Activated CD4-positive, alpha-beta T cell treated with anti-CD3 and anti-CD28 coated beads for 36 hours (primary cell): ENCODE results near the gene PRKAR1B. TPM values are rescaled to one million over a fixed set of nuclear protein-coding genes. Genes with fewer than 3 reads are reported as not detected.
"Not testable (repeated sequence)": the region's sequence is repeated elsewhere in the genome, so short reads cannot be mapped to it uniquely, and the experiment has no call there.

Experiments used
- ATAC-seq: fragments of 200-7000 bp; cut with Tn5 transposase; one replicate; pipeline ENCODE4 v1.10.0; 2021; ENCODE audit warnings: mild to moderate bottlenecking, moderate library complexity
- CTCF ChIA-PET: fragments of 350-600 bp; sonication (Branson Sonifier 250); formaldehyde crosslinking; loops from one replicate; lab custom pipeline; 2021; ENCODE audit warnings: antibody characterized with exemption; lab: Charles Lee
- POLR2A ChIA-PET: fragments of 350-600 bp; sonication (Branson Sonifier 250); formaldehyde crosslinking; loops from one replicate; lab custom pipeline; 2021; ENCODE audit warnings: antibody characterized with exemption, inconsistent platforms; lab: Charles Lee
- DNase-seq: peaks from one replicate; pipeline ENCODE4 v3.0.0-alpha.2; 2020
- H3K27ac Mint-ChIP-seq: one replicate; pipeline ENCODE4 v1.8.0; 2021; ENCODE audit warnings: mixed read lengths
- H3K27me3 Mint-ChIP-seq: one replicate; pipeline ENCODE4 v1.8.0; 2021; ENCODE audit warnings: mixed read lengths
- H3K36me3 Mint-ChIP-seq: one replicate; pipeline ENCODE4 v1.8.0; 2021; ENCODE audit warnings: low read depth, mixed read lengths
- H3K4me1 Mint-ChIP-seq: one replicate; pipeline ENCODE4 v1.8.0; 2021; ENCODE audit warnings: mixed read lengths
- H3K4me3 Mint-ChIP-seq: one replicate; pipeline ENCODE4 v1.8.0; 2021; ENCODE audit warnings: mild to moderate bottlenecking, moderate library complexity, mixed read lengths
- H3K9me3 Mint-ChIP-seq: one replicate; pipeline ENCODE4 v1.8.0; 2021; ENCODE audit warnings: low read depth, mixed read lengths
- intact Hi-C, 2 experiments: fragments of 100-400 bp; cut with DNase I in 1 of 2; cut with micrococcal nuclease in 1 of 2; formaldehyde crosslinking; loops; one replicate each; pipeline versions ENCODE4 v1.14.2 to v1.15.1; 2022 to 2024; cut with DNase I, micrococcal nuclease
- total RNA-seq, 2 experiments: library from RNA; stranded (reverse); gene quantifications; one replicate each; pipeline ENCODE4 v1.2.3, GENCODE V29; 2021

Gene PRKAR1B
- total RNA-seq, 2 experiments from 2014 or later = 37.0 to 41.0 TPM

- H3K36me3 Mint-ChIP-seq = peaks cover 32% of the 10 kb centered on the region
- no peak overlapping the region for H3K27ac Mint-ChIP-seq
- H3K4me3 Mint-ChIP-seq = no peak overlapping the region
- ATAC-seq (no peak), DNase-seq (no peak)
- H3K27me3 Mint-ChIP-seq = no peaks in the 10 kb centered on the region
- ChIA-PET CTCF (no interaction called here), POLR2A (no interaction called here)
- intact Hi-C loops = no loop called here
- H3K4me1 Mint-ChIP-seq = no peaks in the 10 kb centered on the region
- H3K9me3 Mint-ChIP-seq = no peaks in the 10 kb centered on the region
Measured at GRCh38 chr7:746155-747061, 19.3 kb upstream of the PRKAR1B start.

GRCh38 chr7:745431-746154 lies 18.5 kb upstream of the PRKAR1B start:
- Mint-ChIP-seq H3K27ac (no peak overlapping the region), H3K36me3 (peaks cover 36% of the 10 kb centered on the region), H3K4me1 (no peaks in the 10 kb centered on the region), H3K27me3 (no peaks in the 10 kb centered on the region), H3K9me3 (no peaks in the 10 kb centered on the region), H3K4me3 (no peak overlapping the region)
- intact Hi-C loops = no loop called here
- ATAC-seq = no peak
- ChIA-PET CTCF (no interaction called here), POLR2A (no interaction called here)
- no peak for DNase-seq

GRCh38 chr7:744854-745430 lies 17.9 kb upstream of the PRKAR1B start:
- ATAC-seq = no peak
- H3K36me3 Mint-ChIP-seq = peaks cover 36% of the 10 kb centered on the region
- no peak overlapping the region for H3K4me3 Mint-ChIP-seq
- POLR2A ChIA-PET = no interaction called here
- H3K27ac Mint-ChIP-seq = no peak overlapping the region
- no peaks in the 10 kb centered on the region for H3K4me1 Mint-ChIP-seq
- CTCF ChIA-PET = no interaction called here
- no peak for DNase-seq
- intact Hi-C loops = no loop called here
- no peaks in the 10 kb centered on the region for H3K27me3 Mint-ChIP-seq
- no peaks in the 10 kb centered on the region for H3K9me3 Mint-ChIP-seq

GRCh38 chr7:744128-744520 lies 17.0 kb upstream of the PRKAR1B start:
- DNase-seq, H3K4me1 Mint-ChIP-seq, CTCF ChIA-PET, H3K27me3 Mint-ChIP-seq, POLR2A ChIA-PET, H3K9me3 Mint-ChIP-seq, H3K4me3 Mint-ChIP-seq, ATAC-seq, intact Hi-C loops, H3K27ac Mint-ChIP-seq: not testable (repeated sequence)
- H3K36me3 Mint-ChIP-seq = peaks cover 36% of the 10 kb centered on the region

- peaks cover 36% of the 10 kb centered on the region for H3K36me3 Mint-ChIP-seq
- DNase-seq, H3K4me1 Mint-ChIP-seq, intact Hi-C loops, ATAC-seq, H3K27me3 Mint-ChIP-seq, H3K9me3 Mint-ChIP-seq, H3K4me3 Mint-ChIP-seq, H3K27ac Mint-ChIP-seq, POLR2A ChIA-PET, CTCF ChIA-PET: not testable (repeated sequence)
Measured at GRCh38 chr7:743341-744127, 16.5 kb upstream of the PRKAR1B start.

GRCh38 chr7:742791-743190 lies 15.7 kb upstream of the PRKAR1B start:
- CTCF ChIA-PET = interaction anchor here (0.7 kb wide), 1 partner anchor 1347 kb away, joined by 3 read pairs; no protein-coding TSS in a partner anchor
- intact Hi-C loops = no loop called here
- Mint-ChIP-seq H3K27ac (no peak overlapping the region), H3K27me3 (no peaks in the 10 kb centered on the region), H3K36me3 (peaks cover 42% of the 10 kb centered on the region), H3K4me3 (no peak overlapping the region), H3K4me1 (no peaks in the 10 kb centered on the region), H3K9me3 (no peaks in the 10 kb centered on the region)
- ATAC-seq = no peak
- no peak for DNase-seq
- POLR2A ChIA-PET = no interaction called here

GRCh38 chr7:741850-742249 lies 14.8 kb upstream of the PRKAR1B start:
- H3K36me3 Mint-ChIP-seq = peaks cover 48% of the 10 kb centered on the region
- ATAC-seq (no peak), DNase-seq (no peak)
- no peak overlapping the region for H3K4me3 Mint-ChIP-seq
- POLR2A ChIA-PET = no interaction called here
- no peaks in the 10 kb centered on the region for H3K9me3 Mint-ChIP-seq
- no peaks in the 10 kb centered on the region for H3K27me3 Mint-ChIP-seq
- no peak overlapping the region for H3K27ac Mint-ChIP-seq
- no peaks in the 10 kb centered on the region for H3K4me1 Mint-ChIP-seq
- CTCF ChIA-PET = interaction anchor here (0.8 kb wide), 1 partner anchor 10 kb away, joined by 3 read pairs; no protein-coding TSS in a partner anchor
- intact Hi-C loops = no loop called here

- ChIA-PET POLR2A (no interaction called here), CTCF (interaction anchor here (0.6 to 0.8 kb wide), 2 partner anchors 11 to 314 kb away, joined by 3 read pairs; no protein-coding TSS in a partner anchor)
- no peak for ATAC-seq
- no peak for DNase-seq
- intact Hi-C loops = no loop called here
- Mint-ChIP-seq H3K9me3 (no peaks in the 10 kb centered on the region), H3K4me1 (no peaks in the 10 kb centered on the region), H3K27me3 (no peaks in the 10 kb centered on the region), H3K27ac (no peak overlapping the region), H3K36me3 (peaks cover 48% of the 10 kb centered on the region), H3K4me3 (no peak overlapping the region)
Measured at GRCh38 chr7:741191-741671, 14.2 kb upstream of the PRKAR1B start.

- no peak for DNase-seq
- no peak for ATAC-seq
- Mint-ChIP-seq H3K4me1 (no peaks in the 10 kb centered on the region), H3K27me3 (no peaks in the 10 kb centered on the region), H3K9me3 (no peaks in the 10 kb centered on the region), H3K36me3 (peaks cover 41% of the 10 kb centered on the region), H3K4me3 (no peak overlapping the region), H3K27ac (no peak overlapping the region)
- intact Hi-C loops = no loop called here
- ChIA-PET POLR2A (no interaction called here), CTCF (no interaction called here)
Measured at GRCh38 chr7:739983-740942, 13.2 kb upstream of the PRKAR1B start.

GRCh38 chr7:739455-739982 lies 12.4 kb upstream of the PRKAR1B start:
- H3K4me1 Mint-ChIP-seq = no peaks in the 10 kb centered on the region
- no peak overlapping the region for H3K27ac Mint-ChIP-seq
- ATAC-seq = no peak
- no peaks in the 10 kb centered on the region for H3K9me3 Mint-ChIP-seq
- no peak overlapping the region for H3K4me3 Mint-ChIP-seq
- DNase-seq = no peak
- ChIA-PET POLR2A (no interaction called here), CTCF (no interaction called here)
- H3K36me3 Mint-ChIP-seq = peaks cover 34% of the 10 kb centered on the region
- intact Hi-C loops = no loop called here
- H3K27me3 Mint-ChIP-seq = no peaks in the 10 kb centered on the region
